GM21786 (cell line): ENCODE measurements around the gene STK39.
A peak's percentile ranks its signal among the peaks of the same experiment; 100 is the strongest.
"Not testable (repeated sequence)": the region's sequence is repeated elsewhere in the genome, so short reads cannot be mapped to it uniquely, and the experiment has no call there.

ENCODE experiments used
- ATAC-seq: cut with Tn5 transposase; IDR thresholded peaks from one replicate; pipeline ENCODE4 v1.9.1; 2021; ENCODE audit not compliant: unreplicated experiment

The STK39 gene

GRCh38 chr2:168247341-168248261 lies at the start of gene STK39:
Gene STK39 (minus strand): TSS chr2:168247595. CDS start chr2:168247435, 160 bp downstream.
- peak; percentile 63 for ATAC-seq

GRCh38 chr2:168295051-168295450 lies 47.7 kb upstream of the STK39 start:
- ATAC-seq: no peak

DNA sequence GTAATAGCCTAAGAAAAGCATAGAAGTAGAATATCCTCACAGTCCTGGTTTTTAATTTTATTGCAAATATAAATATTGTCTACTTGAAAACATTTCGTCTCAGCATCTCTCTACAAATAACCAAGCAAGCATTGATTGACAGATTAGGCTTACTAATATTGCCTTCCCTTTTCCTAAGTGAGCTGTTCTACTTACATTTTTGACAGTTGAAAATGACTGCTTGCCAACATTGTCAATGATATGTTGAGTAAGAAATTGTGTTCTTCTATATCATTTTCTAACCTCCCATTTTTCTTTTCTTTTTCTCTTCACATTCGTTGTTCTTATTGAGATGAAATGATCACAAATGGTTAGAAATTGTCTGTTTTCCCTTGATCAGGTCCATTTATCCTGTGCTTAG lies 47.0 kb upstream of the STK39 start:
- ATAC-seq: no peak

DNA sequence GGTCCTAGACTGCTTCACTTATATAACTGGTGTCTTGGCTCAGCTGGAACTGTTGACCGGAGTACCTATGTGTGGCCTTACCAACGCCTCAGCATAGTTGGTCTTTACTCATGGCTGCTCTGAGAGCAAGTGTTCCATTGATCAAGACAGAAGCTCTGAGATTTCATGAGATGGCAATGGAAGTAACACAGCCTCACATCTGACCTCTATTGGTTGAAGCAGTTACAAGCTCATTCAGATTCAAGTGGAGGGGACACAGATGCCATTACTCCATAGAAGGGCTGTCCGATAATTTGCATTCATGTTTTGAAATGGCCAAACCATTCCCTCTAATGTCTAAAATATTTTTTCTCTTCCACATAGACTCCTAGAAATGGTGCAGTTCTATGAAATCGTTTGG lies 46.4 kb upstream of the STK39 start:
- no peak for ATAC-seq

- ATAC-seq: no peak
Observed at GRCh38 chr2:168290391-168290790, 43.0 kb upstream of the STK39 start.

GRCh38 chr2:168289880-168290279 lies 42.5 kb upstream of the STK39 start:
- no peak for ATAC-seq

DNA sequence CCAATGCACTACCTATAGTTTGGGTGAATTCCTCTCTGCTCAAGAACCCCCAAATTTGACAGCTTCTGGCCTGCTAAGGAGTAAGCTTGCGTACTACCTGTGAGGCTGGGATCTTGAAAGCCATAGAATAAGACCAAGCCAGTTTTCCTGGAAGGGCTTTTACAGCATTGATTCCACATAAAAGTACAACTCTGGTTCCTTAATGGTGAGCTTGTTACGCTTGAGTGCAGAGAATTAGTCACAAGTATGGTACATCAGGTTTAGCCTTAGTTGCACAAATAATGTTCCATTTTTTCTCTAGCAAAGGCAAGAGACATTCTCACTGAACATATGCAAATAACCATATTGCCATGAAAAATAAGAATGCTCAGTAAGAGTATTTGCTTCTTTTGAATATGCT lies 39.1 kb upstream of the STK39 start:
- ATAC-seq: no peak

- ATAC-seq: no peak
Observed at GRCh38 chr2:168278424-168278888, 31.1 kb upstream of the STK39 start.

DNA sequence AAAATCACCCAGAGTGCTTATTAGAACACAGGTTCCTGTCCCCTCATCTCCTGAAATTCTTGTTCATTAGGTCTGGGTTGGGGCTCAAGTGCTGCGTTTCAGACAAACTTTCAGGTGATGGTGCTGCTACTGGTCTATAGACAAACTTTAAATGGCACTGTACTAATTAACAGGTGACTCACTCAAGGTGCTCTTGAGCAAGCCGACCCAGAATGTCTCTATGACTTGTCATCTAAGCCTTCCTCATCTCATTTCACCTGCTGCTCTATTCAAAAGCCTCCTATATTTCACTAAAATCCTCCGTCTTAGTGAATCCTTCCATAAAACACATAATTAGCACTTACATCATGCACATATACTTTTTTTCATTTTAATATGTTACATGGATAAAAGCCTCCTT lies 29.9 kb upstream of the STK39 start:
- ATAC-seq: no peak

DNA sequence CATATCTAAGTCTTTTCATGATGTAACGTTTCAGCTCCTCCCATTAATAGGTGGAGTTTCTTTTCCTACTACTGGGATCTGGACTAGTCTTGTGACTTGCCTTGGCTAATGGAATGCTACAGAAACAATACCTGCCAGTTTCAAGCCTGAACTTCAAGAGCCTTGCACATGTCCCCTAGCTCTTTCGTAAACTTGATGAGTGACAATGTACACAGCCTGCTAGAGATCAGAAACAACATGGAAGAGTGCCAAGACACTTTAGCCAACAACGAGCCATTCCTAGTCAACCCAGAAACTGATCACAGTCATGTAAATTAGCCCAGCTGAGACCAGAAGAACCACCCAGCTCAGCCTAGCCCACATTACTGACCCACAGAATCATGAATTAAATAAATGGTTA lies 24.8 kb upstream of the STK39 start:
- ATAC-seq: no peak

DNA sequence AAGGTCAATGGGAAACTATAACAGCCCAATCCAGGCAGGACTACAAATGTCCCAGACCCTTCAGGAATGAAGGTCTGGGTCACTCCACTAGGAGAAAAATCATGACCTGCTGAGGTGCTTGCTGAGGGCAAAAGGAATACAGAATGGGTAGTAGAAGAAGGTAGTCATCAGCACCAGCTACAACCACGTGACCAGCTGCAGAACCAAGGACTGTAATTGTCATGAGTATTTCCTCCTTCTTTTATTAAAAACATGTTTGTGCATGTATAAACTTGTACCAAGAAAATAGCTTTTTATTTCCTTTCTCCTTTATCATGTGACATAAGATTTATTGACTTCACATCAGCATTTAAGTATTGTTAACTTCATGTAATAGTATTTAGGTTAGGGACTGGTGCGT lies 15.5 kb upstream of the STK39 start:
- ATAC-seq: not testable (repeated sequence)

GRCh38 chr2:168256448-168256847 lies 9.1 kb upstream of the STK39 start:
- no peak for ATAC-seq

- no peak for ATAC-seq
Observed at GRCh38 chr2:168255866-168256265, 8.5 kb upstream of the STK39 start.

DNA sequence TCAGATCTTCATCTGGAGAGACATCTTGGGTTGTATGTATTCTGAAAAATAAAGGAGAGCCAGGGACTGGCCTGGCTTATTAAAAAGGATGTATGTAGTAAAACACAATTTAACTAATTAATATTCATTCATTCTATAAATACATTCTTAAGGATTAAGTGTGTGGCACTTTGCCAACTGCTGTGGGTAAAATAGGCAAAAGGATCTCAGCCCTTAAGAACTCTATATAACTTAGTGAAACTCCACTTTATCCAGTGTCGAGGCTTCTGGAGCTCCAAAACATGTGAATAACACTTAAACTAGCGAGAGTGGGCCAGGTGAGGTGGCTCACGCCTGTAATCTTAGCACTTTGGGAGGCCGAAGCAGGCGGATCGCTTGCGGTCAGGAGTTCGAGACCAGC lies 7.7 kb upstream of the STK39 start:
- ATAC-seq: no peak

GRCh38 chr2:168254158-168254935 lies 7.0 kb upstream of the STK39 start:
- ATAC-seq: no peak

DNA sequence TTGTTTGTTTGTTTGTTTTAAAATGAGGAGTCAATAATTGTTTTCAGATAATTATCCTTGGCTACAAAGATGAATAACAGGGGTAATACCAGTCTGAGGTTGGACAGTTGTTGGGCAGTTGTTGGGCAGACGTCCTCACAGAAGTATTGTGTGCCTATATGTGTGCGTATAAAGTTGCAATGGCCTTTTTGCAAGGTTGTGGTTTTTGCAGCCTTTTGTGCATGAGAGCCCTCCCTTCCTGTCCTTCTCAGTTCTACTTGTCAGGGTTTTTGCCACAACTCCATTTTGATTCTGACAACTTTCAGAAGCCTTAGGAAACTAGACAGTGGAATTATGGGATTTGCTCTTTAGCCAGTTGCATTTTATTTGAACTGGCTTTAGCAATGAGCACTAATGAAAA lies 6.0 kb upstream of the STK39 start:
- ATAC-seq: no peak

- no peak for ATAC-seq
Observed at GRCh38 chr2:168252976-168253375, 5.6 kb upstream of the STK39 start.

- ATAC-seq: peak; percentile 45
Observed at GRCh38 chr2:168246483-168247340, 683 bp downstream of the STK39 start.

DNA sequence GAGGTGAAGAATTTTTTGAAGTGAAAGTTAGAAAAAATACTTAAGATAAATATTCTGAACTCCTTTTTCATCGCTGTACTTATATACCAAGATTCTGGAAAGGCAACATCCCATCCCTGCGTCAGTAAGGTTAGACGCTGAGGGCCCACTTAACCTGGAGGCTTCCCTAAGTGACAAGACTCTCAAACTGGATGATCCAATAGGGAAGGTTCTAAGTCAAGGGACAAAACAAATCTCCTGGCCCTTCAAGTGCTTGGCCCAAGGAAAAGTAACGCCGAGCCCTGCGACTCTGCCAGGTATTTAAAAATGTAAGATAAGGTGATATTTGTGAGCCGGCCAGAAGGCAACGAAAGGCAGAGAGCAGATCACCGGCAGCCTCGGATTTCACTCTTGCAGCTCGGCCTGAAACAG lies 1.3 kb downstream of the STK39 start:
- ATAC-seq: no peak

DNA sequence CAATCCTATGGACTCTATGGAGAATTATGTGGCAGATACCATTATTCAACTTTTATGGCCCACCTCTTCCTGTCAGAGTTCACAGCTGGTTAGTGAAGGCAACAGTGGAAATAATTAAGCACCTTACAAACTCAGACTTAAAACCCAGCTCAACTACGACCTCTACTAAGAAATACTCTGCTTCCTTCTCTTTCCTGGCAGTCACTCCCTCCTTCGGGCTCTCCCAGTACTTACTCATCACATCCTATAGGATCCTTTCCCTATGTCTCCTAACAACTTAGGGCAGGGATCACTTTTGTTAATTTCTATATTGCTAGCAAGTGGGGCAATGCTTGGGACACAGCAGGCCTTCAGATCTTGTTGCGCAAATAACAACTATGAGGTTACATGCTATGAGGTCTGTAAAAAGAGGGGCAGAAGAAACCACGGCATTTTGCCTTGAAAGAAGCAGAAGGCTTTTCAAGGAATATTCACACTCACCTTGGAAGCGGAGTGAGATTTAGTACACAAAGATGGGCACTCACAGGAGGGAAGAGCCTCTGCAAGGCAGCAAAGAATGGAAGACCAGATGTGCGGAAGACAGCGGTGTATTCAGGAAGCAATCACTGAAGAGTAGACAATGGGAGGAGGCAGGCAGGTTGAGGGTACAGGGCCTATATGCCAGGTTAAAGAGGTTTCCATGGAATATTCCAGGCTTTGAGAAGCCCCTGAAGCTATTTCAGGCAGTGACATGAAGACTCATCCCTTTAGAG lies 2.1 kb downstream of the STK39 start:
- no peak for ATAC-seq
